ENCODE results near the gene COA8. TPM values are rescaled to one million over a fixed set of nuclear protein-coding genes. Genes with fewer than 3 reads are reported as not detected.

COA8 gene
- total RNA-seq, 1 donor from 2014 or later, result 33.7 TPM

DNA sequence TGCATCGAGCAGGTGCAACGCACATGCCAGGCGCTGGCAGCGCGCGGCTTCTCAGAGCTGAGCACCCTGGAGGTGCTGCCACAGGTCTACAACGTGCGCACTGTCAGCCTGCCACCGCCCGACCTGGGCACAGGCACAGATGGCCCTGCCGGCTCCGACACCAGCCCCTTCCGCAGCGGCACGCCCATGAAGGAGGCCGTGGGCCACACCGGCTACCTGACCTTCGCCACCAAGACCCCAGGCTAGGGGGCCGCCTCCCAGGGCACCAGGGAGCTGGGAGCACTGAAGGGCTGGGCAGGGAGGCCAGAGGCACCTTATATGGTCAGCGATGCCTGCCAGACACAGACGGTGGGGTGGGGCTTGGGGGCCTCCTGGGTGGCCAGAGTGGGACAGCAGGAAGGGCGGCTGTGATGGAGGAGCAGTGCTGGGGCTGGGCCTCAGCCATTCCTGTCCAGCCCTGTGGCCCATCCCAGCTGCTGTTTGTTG, 28.1 kb upstream of the COA8 start:
- Mint-ChIP-seq H3K9me3 (no peaks in the 10 kb centered on the region), H3K4me1 (peaks cover 13% of the 10 kb centered on the region), H3K4me3 (no peak overlapping the region), H3K27ac (ENCODE audit: unreplicated experiment) (no peak overlapping the region), H3K36me3 (ENCODE audit: low read depth) (no peaks in the 10 kb centered on the region), H3K27me3 (ENCODE audit: low read depth) (no peaks in the 10 kb centered on the region)
- no peak for DNase-seq (ENCODE audit: low read depth, low spot score)
- no peak for TF ChIP-seq CTCF (conservative IDR thresholded peaks at IDR 0.05)

GRCh38 chr14:103535081-103535890, 27.5 kb upstream of the COA8 start:
- Mint-ChIP-seq H3K9me3 (no peaks in the 10 kb centered on the region), H3K4me1 (peaks cover 7% of the 10 kb centered on the region), H3K27ac (ENCODE audit: unreplicated experiment) (no peak overlapping the region), H3K27me3 (ENCODE audit: low read depth) (no peaks in the 10 kb centered on the region), H3K4me3 (no peak overlapping the region), H3K36me3 (ENCODE audit: low read depth) (no peaks in the 10 kb centered on the region)
- no peak for DNase-seq (ENCODE audit: low read depth, low spot score)
- no peak for TF ChIP-seq CTCF (conservative IDR thresholded peaks at IDR 0.05)

DNA sequence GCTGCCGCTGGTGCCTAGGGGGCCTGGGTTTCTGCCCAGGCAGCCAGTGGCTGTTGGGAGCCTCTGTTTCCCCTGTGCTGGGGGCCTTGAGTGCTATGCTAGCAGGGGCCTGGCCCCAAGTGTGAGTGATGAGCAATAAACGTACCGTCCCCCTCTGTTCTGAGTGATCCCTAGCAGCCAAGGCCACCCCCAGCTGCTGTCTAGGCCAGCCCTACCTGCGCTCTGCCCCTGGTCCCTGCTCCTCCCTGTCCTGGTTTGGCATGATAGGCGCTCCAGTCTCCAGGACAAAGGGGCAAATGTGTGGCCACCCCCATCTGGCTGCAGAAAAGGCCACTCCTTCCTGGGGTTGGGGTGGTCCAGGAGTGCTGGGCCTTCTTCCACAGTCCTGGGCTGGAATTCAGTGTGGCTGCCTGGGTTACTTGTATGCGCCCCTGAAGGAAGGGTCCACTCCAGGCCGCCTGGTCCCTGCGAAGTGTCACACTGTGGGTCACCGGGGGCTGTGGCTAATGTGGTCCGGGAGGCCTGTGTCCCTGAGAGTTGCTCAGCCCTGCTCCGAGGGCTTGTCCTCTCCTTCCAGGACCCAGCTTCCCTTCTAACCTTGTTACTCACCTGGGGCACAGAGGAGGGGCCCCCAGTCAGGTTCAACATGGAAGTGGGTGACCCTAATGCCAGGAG, 26.7 kb upstream of the COA8 start:
- no peaks in the 10 kb centered on the region for H3K9me3 Mint-ChIP-seq
- no peak for TF ChIP-seq CTCF (conservative IDR thresholded peaks at IDR 0.05)
- no peak overlapping the region for H3K27ac Mint-ChIP-seq (ENCODE audit: unreplicated experiment)
- peaks cover 11% of the 10 kb centered on the region for H3K4me1 Mint-ChIP-seq
- H3K4me3 Mint-ChIP-seq, result no peak overlapping the region
- H3K36me3 Mint-ChIP-seq (ENCODE audit: low read depth), result no peaks in the 10 kb centered on the region
- no peaks in the 10 kb centered on the region for H3K27me3 Mint-ChIP-seq (ENCODE audit: low read depth)
- no peak for DNase-seq (ENCODE audit: low read depth, low spot score)

- Mint-ChIP-seq H3K27me3 (ENCODE audit: low read depth) (no peaks in the 10 kb centered on the region), H3K36me3 (ENCODE audit: low read depth) (no peaks in the 10 kb centered on the region), H3K4me1 (peaks cover 12% of the 10 kb centered on the region), H3K9me3 (no peaks in the 10 kb centered on the region), H3K4me3 (peak overlapping the region; percentile 43), H3K27ac (ENCODE audit: unreplicated experiment) (peak overlapping the region; percentile 70)
- no peak for DNase-seq (ENCODE audit: low read depth, low spot score)
- no peak for TF ChIP-seq CTCF (conservative IDR thresholded peaks at IDR 0.05)
Observed at GRCh38 chr14:103536693-103537092, 26.1 kb upstream of the COA8 start.

DNA sequence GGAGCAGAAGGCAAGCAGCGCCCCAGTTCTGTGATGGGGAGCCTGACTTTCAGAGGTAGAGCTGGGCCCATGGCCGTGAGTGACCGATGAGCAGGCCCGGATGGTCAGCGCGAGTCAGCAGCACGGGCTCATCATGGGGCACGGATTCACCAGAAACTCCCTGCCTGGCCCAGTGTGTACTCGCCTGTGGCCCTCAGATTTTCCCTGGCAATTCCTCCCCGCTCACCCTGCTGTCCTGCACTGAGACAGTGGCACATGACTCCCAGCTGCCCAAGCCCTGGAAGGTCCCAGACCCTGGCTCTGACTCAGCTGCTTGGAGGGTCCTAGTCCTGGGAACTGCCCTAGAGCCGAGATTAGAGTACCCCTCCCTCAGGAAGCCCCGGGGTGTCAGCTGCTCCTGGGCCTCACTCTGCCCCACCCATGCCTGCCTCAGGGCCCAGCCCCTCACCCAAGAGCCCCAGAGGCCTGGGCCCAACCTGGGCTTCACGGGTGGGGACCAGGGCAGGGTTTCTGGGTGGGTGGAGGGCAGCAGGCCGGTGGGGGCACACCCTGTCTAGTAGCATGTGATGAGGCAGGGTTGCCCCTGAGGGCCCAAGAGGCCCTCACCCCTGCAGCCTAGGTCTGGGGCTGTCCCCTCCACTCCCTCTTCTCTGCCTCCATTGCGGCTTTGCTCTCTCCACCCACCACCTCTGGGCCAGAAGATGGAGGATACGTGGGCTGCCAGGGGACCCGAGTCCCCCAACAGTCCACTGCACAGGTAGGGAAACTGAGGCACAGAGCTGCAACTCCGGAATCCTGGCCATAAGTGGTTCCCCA, 25.4 kb upstream of the COA8 start:
- Mint-ChIP-seq H3K9me3 (no peaks in the 10 kb centered on the region), H3K4me3 (peak overlapping the region; percentile 43), H3K27ac (ENCODE audit: unreplicated experiment) (peak overlapping the region; percentile 70), H3K36me3 (ENCODE audit: low read depth) (no peaks in the 10 kb centered on the region), H3K27me3 (ENCODE audit: low read depth) (no peaks in the 10 kb centered on the region), H3K4me1 (peaks cover 15% of the 10 kb centered on the region)
- no peak for TF ChIP-seq CTCF (conservative IDR thresholded peaks at IDR 0.05)
- DNase-seq (ENCODE audit: low read depth, low spot score), result no peak
